GM13977 (cell line): ENCODE results near the gene OR8K1.

ENCODE experiments used
- DNase-seq: peaks from one replicate; pipeline ENCODE4 v3.0.0; 2012; ENCODE audit warnings: low spot score
- CTCF ChIP-seq: IDR thresholded peaks from 2 replicates; pipeline ENCODE4 v1.5.1; 2012; ENCODE audit warnings: mild to moderate bottlenecking, control low read depth; ENCODE audit not compliant: insufficient read depth; ENCODE audit errors: extremely low read depth, missing control alignments
- in situ Hi-C: fragments of 300-500 bp; cut with MboI; formaldehyde crosslinking; loops from one replicate; pipeline ENCODE4 v1.12.0; 2022; ENCODE audit warnings: low sequenced_read_pairs, low pct_unique_long_range_greater_than_20kb, mixed read lengths, inconsistent platforms; ENCODE audit not compliant: unreplicated experiment

The OR8K1 gene

GRCh38 chr11:56353991-56354390 is 8.2 kb downstream of the OR8K1 start, which contains the start of gene OR8J1:
TSS of gene OR8J1 (plus strand) at chr11:56354291. CDS start at chr11:56360247, 5,956 bp downstream.
- TF ChIP-seq CTCF = no peak
- DNase-seq = no peak
- in situ Hi-C loops = no loop called here

- in situ Hi-C loops = no loop called here
- no peak for DNase-seq
Measured at GRCh38 chr11:56375324-56375723, 29.5 kb downstream of the OR8K1 start, which contains the start of gene OR8U1. TSS of gene OR8U1 (plus strand) at chr11:56375624. CDS start at chr11:56375624, 0 bp downstream.

GRCh38 chr11:56380120-56380519 is 34.3 kb downstream of the OR8K1 start:
- in situ Hi-C loops = no loop called here
- no peak for DNase-seq
- no peak for TF ChIP-seq CTCF

More at GRCh38 chr11:56375324-56375723, 29.5 kb downstream of the OR8K1 start, which contains the start of gene OR8U1:
- no peak for TF ChIP-seq CTCF

- in situ Hi-C loops = no loop called here
- TF ChIP-seq CTCF = no peak
- no peak for DNase-seq
Measured at GRCh38 chr11:56394381-56394780, 48.5 kb downstream of the OR8K1 start.

- TF ChIP-seq CTCF = no peak
- no peak for DNase-seq
- in situ Hi-C loops = no loop called here
Measured at GRCh38 chr11:56396047-56396446, 50.2 kb downstream of the OR8K1 start.
